D721Med (cell line): Measurements from ENCODE around the gene DGUOK.

Experiments used
- DNase-seq: peaks from one replicate; pipeline ENCODE4 v3.0.0; 2011; ENCODE audit warnings: low spot score; ENCODE audit not compliant: insufficient read length
- FAIRE-seq: peaks from 2 replicates; lab custom pipeline; 2011; peaks lifted over from hg19 to GRCh38; lab: Jason Lieb, UNC
- TF ChIP-seq, protein P1 (sequence below): IDR thresholded peaks from 2 replicates; pipeline ENCODE4 v1.5.1; 2012; ENCODE audit warnings: mild to moderate bottlenecking, control low read depth; ENCODE audit not compliant: insufficient read depth; ENCODE audit errors: missing control alignments

Gene DGUOK

GRCh38 chr2:73986085-73986681 is 59.5 kb downstream of the DGUOK start:
- TF ChIP-seq, protein P1, sequence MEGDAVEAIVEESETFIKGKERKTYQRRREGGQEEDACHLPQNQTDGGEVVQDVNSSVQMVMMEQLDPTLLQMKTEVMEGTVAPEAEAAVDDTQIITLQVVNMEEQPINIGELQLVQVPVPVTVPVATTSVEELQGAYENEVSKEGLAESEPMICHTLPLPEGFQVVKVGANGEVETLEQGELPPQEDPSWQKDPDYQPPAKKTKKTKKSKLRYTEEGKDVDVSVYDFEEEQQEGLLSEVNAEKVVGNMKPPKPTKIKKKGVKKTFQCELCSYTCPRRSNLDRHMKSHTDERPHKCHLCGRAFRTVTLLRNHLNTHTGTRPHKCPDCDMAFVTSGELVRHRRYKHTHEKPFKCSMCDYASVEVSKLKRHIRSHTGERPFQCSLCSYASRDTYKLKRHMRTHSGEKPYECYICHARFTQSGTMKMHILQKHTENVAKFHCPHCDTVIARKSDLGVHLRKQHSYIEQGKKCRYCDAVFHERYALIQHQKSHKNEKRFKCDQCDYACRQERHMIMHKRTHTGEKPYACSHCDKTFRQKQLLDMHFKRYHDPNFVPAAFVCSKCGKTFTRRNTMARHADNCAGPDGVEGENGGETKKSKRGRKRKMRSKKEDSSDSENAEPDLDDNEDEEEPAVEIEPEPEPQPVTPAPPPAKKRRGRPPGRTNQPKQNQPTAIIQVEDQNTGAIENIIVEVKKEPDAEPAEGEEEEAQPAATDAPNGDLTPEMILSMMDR, result no peak
- FAIRE-seq (no peak), DNase-seq (no peak)

GRCh38 chr2:73987109-73987947 is 60.6 kb downstream of the DGUOK start:
- DNase-seq, result no peak
- FAIRE-seq, result no peak
- TF ChIP-seq, protein P1, result peak; percentile 7

DNA sequence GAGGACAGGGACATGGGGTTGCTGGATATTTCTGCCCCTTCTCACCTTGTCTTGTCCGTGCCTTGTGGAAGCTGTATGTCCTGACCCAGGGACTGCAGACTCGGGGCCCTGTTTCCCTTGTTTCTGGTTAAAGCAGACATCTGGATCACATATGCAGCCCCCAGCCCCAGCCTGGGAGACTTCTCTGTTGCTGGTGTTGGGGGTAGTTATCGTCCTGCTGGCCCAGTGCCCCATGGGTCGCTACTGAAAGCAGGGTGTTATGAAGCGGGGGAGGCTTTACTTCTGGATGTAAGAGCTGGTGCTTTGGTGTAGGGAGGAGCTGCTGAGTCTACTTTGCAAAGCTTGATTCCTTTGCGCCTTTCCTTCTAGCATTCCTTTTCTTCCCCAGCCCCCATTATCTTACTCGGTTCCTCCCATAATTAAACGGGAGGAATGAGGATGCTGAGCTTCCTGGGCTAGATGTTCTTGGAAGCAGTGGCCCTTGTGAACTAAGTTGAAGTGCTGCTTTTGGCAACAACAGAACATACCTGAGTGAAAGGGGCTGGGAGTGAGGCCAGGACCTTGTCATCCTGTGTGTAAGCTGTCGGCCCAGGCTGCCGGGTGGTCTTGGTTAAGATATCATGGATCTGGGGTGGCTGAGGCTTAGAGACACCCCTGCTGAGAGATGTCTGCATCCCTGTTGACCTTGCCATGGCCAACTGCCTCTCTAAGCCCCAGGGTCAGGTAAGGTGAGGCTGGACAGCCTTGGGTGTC is 61.4 kb downstream of the DGUOK start:
- TF ChIP-seq, protein P1, result no peak
- FAIRE-seq, result no peak

DNA sequence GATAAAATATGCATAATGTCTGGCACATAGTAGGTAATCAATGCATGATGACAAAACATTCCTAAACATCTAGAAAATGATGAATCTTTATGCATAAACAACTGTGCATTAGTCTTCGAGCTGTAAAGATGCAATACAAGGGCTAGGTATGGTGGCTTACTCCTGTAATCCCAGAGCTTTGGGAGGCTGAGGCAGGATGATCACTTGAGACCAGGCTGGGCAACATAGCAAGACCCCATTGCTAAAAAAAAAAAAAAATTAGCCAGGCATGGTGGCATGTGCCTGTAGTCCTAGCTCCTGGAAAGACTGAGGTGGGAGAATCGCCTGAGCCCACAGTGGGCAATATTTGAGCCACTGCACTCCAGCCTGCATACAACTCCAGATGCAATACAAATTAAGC is 63.3 kb downstream of the DGUOK start:
- FAIRE-seq, result no peak
- no peak for DNase-seq
- TF ChIP-seq, protein P1, result no peak

More for the DNA sequence above, 61.4 kb downstream of the DGUOK start:
- no peak for DNase-seq

DNA sequence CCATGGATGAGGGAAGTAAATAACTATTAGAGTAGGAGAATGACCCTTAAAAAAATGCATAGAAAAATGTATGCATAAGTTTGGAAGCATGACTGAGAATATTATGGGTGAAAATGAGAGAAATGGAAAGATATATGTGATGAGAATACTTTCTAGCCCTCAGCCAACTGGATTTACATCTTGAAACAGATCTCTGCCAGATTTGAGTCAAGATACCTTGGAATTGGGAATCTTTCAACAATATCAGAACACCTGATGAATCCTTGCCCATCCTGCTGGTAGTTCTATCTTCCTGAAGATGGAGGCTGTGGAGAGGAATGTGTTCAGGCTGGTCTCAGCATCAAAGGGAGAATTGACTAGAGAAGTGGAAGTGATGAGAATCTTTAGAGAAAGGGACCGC is 63.9 kb downstream of the DGUOK start:
- no peak for FAIRE-seq
- TF ChIP-seq, protein P1, result no peak
- DNase-seq, result no peak

DNA sequence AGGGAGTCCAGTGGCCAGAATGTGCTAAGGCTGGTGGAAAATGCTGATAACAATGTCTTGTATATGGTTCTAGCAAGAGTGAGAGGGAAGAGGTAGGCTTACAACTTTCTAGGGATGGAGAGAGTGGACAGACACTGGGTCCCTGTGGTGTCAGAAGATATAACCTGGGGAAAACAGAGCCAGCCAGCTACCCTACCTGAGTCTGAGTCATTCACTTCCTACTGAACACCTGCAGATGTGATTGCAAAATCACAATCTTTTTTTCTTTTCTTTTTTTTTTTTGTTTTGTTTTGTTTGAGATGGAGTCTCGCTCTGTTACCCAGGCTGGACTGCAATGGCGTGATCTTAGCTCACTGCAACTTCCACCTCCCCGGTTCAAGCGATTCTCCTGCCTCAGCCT is 65.4 kb downstream of the DGUOK start:
- TF ChIP-seq, protein P1, result no peak
- no peak for FAIRE-seq
- no peak for DNase-seq
